GM12891 (cell line): Measurements from ENCODE around the gene RHCG.

ENCODE experiments used
- PAX5 ChIP-seq: IDR thresholded peaks from 2 replicates; pipeline ENCODE4 v1.6.1; 2011; ENCODE audit warnings: low read length, moderate library complexity, mild to moderate bottlenecking; ENCODE audit not compliant: insufficient read depth, severe bottlenecking
- POLR2A ChIP-seq: IDR thresholded peaks from 2 replicates; pipeline ENCODE4 v1.6.1; 2011; ENCODE audit warnings: low read depth, low read length, control low read depth
- POLR2AphosphoS5 ChIP-seq: IDR thresholded peaks from 2 replicates; pipeline ENCODE4 v1.6.1; 2011; ENCODE audit warnings: low read depth, low read length, control low read depth
- POU2F2 ChIP-seq: IDR thresholded peaks from 2 replicates; pipeline ENCODE4 v1.6.1; 2011; ENCODE audit warnings: low read depth, mild to moderate bottlenecking, control low read depth, low read length, moderate library complexity
- SPI1 ChIP-seq: IDR thresholded peaks from 2 replicates; pipeline ENCODE4 v1.6.1; 2011; ENCODE audit warnings: low read depth, low read length, control low read depth
- TAF1 ChIP-seq: IDR thresholded peaks from 2 replicates; pipeline ENCODE4 v1.6.1; 2011; ENCODE audit warnings: low read depth, low read length, control low read depth

- no peak for TF ChIP-seq POLR2AphosphoS5
- no peak for TF ChIP-seq POLR2A
- no peak for TF ChIP-seq SPI1
- no peak for TF ChIP-seq TAF1
- no peak for TF ChIP-seq POU2F2
- TF ChIP-seq PAX5, result no peak
These were observed 4.2 kb downstream of the RHCG start for GRCh38 chr15:89492111-89492641.
